GM11168 (cell line): ENCODE measurements around the gene PRDM11.

Source experiments
- in situ Hi-C: fragments of 300-500 bp; cut with MboI; formaldehyde crosslinking; loops from one replicate; pipeline ENCODE4 v1.12.0; 2022; ENCODE audit warnings: low sequenced_read_pairs; ENCODE audit not compliant: unreplicated experiment

PRDM11 gene

GRCh38 chr11:45250035-45250718 lies 103.7 kb downstream of the PRDM11 start:
- in situ Hi-C loops = no loop called here

- in situ Hi-C loops = no loop called here
Measured at GRCh38 chr11:45252134-45252856, 105.9 kb downstream of the PRDM11 start.

DNA sequence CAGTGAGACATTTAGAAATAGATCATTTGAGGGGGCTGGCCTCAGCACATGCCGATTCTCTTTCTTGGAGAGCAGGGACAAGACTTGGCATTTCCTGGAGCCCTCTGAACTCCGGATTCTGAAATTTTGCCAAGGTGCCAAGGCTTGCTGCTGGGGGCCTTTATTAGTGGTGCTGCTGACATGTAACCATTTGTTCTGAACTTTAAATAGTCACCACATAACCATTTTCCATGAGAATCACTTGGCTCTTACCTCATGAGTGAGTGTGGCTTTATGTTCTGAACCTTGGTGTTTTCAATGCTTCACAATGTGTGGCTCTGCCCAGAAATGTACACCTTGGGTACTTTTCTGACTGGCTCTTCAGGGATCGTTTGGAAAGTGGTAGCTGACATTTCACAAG lies 106.4 kb downstream of the PRDM11 start:
- in situ Hi-C loops = no loop called here

DNA sequence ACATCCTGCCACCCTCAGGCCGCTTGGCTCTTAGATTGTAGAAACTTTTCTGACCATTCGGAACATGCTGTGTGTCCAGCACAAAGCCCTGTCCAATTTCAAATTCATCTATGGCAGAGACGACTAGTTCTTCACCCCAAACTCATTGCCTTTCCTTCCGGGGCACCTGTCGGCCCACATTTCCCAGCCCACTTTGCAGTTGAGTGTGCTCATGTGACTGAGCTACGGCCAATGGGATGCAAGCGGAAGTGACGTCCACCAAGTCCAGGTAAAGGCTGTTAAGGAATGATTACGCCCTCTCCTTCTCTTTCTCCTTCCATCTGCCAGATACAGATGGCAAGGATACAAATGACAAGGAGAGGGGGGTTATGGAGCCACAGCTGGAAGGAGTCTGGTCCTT lies 107.2 kb downstream of the PRDM11 start:
- in situ Hi-C loops = no loop called here

- in situ Hi-C loops = no loop called here
Measured at GRCh38 chr11:45254070-45254469, 107.6 kb downstream of the PRDM11 start.

- in situ Hi-C loops = no loop called here
Measured at GRCh38 chr11:45258982-45259530, 112.6 kb downstream of the PRDM11 start.

GRCh38 chr11:45259592-45259991 lies 113.2 kb downstream of the PRDM11 start:
- in situ Hi-C loops = no loop called here

GRCh38 chr11:45260071-45260470 lies 113.6 kb downstream of the PRDM11 start:
- in situ Hi-C loops = no loop called here

DNA sequence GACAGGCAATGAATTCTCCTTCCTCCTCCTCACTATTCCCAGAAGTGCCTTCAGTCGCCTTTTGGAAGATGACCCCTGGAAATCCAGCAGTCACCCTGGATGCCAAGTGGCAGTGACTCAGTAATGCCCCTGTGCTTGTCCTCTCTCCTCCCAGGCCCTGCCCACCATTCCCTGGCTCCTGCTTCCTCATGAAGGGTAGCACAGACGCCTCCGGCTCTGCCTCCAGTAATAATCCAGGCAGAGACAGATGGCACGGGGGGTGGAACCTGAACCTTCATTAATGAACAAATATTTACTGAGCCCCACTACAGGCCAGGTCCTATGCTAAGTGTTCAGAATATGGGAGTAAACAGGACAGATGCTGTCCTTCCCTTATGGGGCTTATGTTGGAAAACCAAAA lies 116.5 kb downstream of the PRDM11 start:
- in situ Hi-C loops = no loop called here

DNA sequence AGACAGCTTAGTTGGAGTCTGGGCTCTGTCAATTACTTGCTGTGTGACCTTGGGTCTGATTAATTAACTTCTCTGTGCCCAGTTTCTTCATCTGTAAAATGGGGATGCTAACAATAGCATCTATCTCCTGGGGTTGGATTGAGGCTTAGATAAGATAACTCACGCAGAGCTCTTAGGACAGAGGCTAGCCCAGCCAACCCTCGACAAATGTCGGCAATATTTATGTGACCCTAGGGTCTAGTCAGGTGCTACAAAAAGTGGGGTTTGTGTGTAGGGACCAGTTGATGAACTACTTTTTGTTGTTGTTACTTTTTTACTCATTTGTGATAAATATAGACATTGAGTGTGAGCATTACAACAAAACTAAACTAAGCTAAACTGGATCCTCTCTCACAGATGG lies 117.3 kb downstream of the PRDM11 start:
- in situ Hi-C loops = no loop called here

GRCh38 chr11:45264839-45265515 lies 118.5 kb downstream of the PRDM11 start:
- in situ Hi-C loops = no loop called here

- in situ Hi-C loops = no loop called here
Measured at GRCh38 chr11:45265969-45266675, 119.7 kb downstream of the PRDM11 start.

- in situ Hi-C loops = no loop called here
Measured at GRCh38 chr11:45266676-45267020, 120.2 kb downstream of the PRDM11 start.

DNA sequence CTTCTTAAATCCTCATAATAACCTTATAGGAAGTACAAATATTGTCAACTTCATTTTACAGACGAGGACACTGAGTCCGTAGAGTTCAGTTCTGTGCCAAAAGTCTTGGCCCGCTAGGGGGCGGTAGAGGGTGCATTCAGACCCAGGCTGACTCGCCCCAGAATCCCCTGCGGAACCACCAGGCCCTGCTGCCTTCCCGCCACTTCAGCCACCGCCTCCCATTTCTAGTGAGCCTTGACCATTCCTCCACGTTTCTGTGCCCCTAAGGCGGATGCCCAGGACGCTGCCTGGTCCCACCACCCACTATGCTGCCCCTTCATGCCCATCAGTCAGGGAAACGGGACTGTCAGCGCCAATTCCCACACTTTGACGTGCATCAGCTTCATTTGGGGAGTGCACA lies 120.6 kb downstream of the PRDM11 start:
- in situ Hi-C loops = no loop called here

GRCh38 chr11:45267652-45268299 lies 121.3 kb downstream of the PRDM11 start:
- in situ Hi-C loops = no loop called here

GRCh38 chr11:45269678-45270077 lies 123.2 kb downstream of the PRDM11 start:
- in situ Hi-C loops = loop anchor here (10.0 kb wide), 1 partner anchor 55 kb away; no protein-coding TSS in a partner anchor

- in situ Hi-C loops = loop anchor here (10.0 kb wide), 1 partner anchor 54 kb away; no protein-coding TSS in a partner anchor
Measured at GRCh38 chr11:45270946-45271716, 124.7 kb downstream of the PRDM11 start.

- in situ Hi-C loops = loop anchor here (10.0 kb wide), 1 partner anchor 52 kb away; no protein-coding TSS in a partner anchor
Measured at GRCh38 chr11:45272701-45273100, 126.3 kb downstream of the PRDM11 start.

DNA sequence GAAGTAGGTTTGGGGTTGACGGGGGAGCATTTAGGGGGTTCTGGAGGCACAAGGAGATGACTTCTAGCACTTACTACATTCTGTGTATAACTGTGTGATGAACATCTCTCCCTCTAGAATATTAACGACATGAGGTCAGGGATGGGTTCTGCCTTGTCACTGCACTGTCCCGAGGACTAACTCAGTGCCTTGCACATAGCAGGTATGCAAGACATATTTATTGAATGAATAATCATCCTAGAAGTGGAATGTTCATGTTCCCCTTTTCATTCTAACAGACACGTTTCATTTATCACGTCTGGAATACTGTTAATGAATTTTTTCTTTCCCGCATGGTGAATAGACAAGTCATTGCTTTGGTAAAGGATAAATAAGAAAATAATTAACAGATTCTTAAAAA lies 127.1 kb downstream of the PRDM11 start:
- in situ Hi-C loops = loop anchor here (10.0 kb wide), 1 partner anchor 51 kb away; no protein-coding TSS in a partner anchor
